GM12864 (cell line): ENCODE measurements around the gene CP.

Experiments used
- DNase-seq: peaks from one replicate; pipeline ENCODE4 v3.0.0-alpha.2; 2011; ENCODE audit warnings: low read depth
- H3K4me3 ChIP-seq: 2 replicates; pipeline ENCODE4 v1.5.1; 2011; ENCODE audit warnings: mild to moderate bottlenecking, low read depth, low read length, control low read depth
- TF ChIP-seq, protein P1 (sequence below): IDR thresholded peaks from 2 replicates; pipeline ENCODE4 v1.5.1; 2011; ENCODE audit warnings: low read depth, mild to moderate bottlenecking, moderate library complexity, low read length, control low read depth, inconsistent platforms; ENCODE audit errors: missing control alignments

Gene CP

GRCh38 chr3:149186219-149186618 lies 35.4 kb downstream of the CP start:
- TF ChIP-seq, protein P1, sequence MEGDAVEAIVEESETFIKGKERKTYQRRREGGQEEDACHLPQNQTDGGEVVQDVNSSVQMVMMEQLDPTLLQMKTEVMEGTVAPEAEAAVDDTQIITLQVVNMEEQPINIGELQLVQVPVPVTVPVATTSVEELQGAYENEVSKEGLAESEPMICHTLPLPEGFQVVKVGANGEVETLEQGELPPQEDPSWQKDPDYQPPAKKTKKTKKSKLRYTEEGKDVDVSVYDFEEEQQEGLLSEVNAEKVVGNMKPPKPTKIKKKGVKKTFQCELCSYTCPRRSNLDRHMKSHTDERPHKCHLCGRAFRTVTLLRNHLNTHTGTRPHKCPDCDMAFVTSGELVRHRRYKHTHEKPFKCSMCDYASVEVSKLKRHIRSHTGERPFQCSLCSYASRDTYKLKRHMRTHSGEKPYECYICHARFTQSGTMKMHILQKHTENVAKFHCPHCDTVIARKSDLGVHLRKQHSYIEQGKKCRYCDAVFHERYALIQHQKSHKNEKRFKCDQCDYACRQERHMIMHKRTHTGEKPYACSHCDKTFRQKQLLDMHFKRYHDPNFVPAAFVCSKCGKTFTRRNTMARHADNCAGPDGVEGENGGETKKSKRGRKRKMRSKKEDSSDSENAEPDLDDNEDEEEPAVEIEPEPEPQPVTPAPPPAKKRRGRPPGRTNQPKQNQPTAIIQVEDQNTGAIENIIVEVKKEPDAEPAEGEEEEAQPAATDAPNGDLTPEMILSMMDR = no peak
- no peak for DNase-seq
- no peak overlapping the region for H3K4me3 ChIP-seq

DNA sequence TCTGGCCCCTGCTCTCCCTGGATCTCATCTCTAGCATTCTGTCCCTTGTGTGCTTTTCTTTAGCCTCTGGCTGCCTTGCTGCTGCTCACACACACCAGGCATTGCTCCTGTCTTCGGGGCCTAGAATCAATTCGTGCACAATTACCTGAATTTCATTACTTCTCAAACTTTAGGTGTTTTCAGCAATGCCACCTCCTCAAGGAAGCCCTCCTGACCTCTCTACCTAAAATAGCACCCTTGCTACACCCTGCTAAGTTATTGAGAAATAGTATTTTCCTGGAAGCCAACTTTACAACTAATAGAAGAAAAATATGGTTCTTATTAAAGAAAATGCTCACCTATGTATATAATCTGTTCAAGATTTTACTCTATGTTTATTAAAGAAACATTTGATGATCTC lies 40.4 kb downstream of the CP start:
- TF ChIP-seq, protein P1 = no peak
- H3K4me3 ChIP-seq = no peak overlapping the region
- DNase-seq = no peak

DNA sequence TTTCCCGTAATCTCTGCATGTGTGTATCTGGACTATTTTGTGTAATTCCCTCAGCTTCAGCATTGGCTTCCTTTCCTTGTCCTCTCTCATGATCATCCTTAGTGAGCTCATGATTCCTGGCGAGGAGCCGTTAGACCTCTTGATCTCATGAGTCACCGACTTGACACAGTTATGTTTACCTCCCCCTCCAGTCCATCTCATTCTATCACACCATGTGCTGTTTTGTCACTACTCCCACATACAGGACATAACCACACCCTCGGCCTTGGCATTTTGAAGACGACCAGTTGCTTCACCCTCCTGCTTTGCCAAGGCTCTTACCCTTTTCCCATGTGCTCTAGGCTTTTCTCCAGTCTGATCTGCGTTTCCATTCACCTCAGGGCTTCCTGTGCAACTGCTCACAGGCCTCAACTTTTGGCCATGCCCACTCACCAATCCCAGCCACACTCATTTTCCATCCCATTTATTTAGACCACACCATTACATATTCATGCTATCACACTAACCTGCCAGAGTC lies 41.5 kb downstream of the CP start:
- TF ChIP-seq, protein P1 = no peak
- no peak for DNase-seq
- no peak overlapping the region for H3K4me3 ChIP-seq

DNA sequence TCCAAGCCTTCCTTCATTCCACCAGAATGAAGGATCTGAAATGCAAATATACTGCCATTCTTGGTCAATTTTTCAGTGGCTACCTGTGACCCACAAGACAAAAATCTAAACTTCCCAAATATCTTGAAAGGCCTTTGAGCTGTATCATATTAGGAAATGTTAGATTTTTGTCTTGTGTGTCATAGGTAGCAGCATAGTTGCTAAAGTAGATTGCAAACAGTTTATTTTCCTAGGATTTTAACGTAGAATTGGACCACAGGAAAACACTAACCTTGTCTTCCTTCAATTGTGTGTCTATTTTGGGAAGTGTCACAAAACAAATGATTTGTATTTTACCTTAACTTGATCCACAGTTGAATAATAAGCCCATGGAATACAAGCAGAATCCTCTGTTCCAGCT lies 42.4 kb downstream of the CP start:
- no peak overlapping the region for H3K4me3 ChIP-seq
- no peak for DNase-seq
- TF ChIP-seq, protein P1 = no peak

DNA sequence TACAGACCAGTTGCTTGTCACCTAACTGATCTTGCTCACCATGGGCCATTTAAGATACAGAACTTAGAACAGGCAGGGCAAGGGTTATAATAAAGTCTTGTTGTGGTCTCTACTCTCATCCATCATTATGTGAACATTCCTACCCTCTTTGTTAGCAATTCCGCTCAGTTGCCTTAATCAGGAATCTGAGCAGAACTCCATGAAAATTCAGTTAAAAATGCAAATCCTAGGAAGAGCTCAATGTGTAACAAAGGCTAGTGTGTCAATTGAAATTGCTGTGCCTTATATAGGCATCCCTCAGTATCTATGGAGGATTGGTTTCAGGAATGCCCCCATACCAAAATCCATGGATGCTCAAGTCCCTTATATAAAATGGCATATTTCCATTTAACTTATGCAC lies 44.5 kb downstream of the CP start:
- TF ChIP-seq, protein P1 = no peak
- no peak overlapping the region for H3K4me3 ChIP-seq
- no peak for DNase-seq

- peak; percentile 16 for DNase-seq
- H3K4me3 ChIP-seq = no peak overlapping the region
- TF ChIP-seq, protein P1 = no peak
Observed at GRCh38 chr3:149174901-149175300, 46.7 kb downstream of the CP start.

DNA sequence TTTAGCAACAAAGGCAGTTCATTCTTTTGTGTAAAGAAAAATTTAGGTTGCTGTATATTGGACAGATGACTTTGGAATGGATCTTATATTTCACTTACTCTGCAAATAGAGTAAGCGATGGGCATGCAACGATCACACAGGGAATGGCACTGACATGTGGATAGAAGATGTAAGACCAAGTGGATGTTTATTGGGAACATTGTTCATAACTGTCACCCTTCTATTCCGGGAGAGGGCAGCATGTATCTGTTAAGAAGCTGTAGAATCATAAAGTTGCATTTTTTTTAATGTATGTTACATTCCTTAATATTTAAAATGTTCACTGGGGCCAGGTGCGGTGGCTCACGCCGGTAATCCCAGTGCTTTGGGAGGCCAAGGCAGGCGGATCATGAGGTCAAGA lies 51.0 kb downstream of the CP start:
- DNase-seq = no peak
- no peak overlapping the region for H3K4me3 ChIP-seq
- TF ChIP-seq, protein P1 = no peak
